CD4-positive, alpha-beta T cell (primary cell): ENCODE measurements around the gene PIGK. TPM values are rescaled to one million over a fixed set of nuclear protein-coding genes. Genes with fewer than 3 reads are reported as not detected.

Experiments used
- ATAC-seq: fragments of 200-7000 bp; cut with Tn5 transposase; one replicate; pipeline ENCODE4 v1.10.0; 2022; ENCODE audit warnings: mild to moderate bottlenecking; ENCODE audit not compliant: poor library complexity
- CTCF ChIA-PET: fragments of 350-600 bp; sonication (Branson Sonifier 250); formaldehyde crosslinking; loops from one replicate; lab custom pipeline; 2021; ENCODE audit warnings: antibody characterized with exemption, inconsistent platforms; lab: Charles Lee
- POLR2A ChIA-PET: fragments of 350-600 bp; sonication (Branson Sonifier 250); formaldehyde crosslinking; loops from one replicate; lab custom pipeline; 2021; ENCODE audit warnings: antibody characterized with exemption, inconsistent platforms; lab: Charles Lee
- DNase-seq, 14 experiments: peaks; one replicate each; pipeline ENCODE4 v3.0.0-alpha.2; 2013 to 2020; ENCODE audit warnings: mixed read lengths in 2 of 14
- H3K27ac ChIP-seq, 2 donors: one replicate each; pipeline versions ENCODE4 v1.5.1 to v1.7.0; 2013; ENCODE audit warnings: low read length in 2 of 2, low read depth in 1 of 2, mild to moderate bottlenecking in 1 of 2
- H3K27me3 ChIP-seq, 2 experiments: 1 replicate in 1 of 2; 2 replicates in 1 of 2; pipeline versions ENCODE4 v1.6.1 to v1.7.0; 2013; ENCODE audit warnings: low read length in 2 of 2, control low read depth in 1 of 2, mild to moderate bottlenecking in 1 of 2, moderate library complexity in 1 of 2; ENCODE audit not compliant: insufficient read depth in 2 of 2, control insufficient read depth in 1 of 2
- H3K36me3 ChIP-seq: one replicate; pipeline ENCODE4 v1.6.1; 2013; ENCODE audit warnings: low read length, control low read depth; ENCODE audit not compliant: insufficient read depth
- H3K4me1 ChIP-seq: one replicate; pipeline ENCODE4 v1.6.1; 2013; ENCODE audit warnings: low read length, control low read depth; ENCODE audit not compliant: insufficient read depth
- H3K4me3 ChIP-seq: one replicate; pipeline ENCODE4 v1.5.1; 2013; ENCODE audit warnings: mild to moderate bottlenecking, low read length, moderate library complexity
- H3K9me3 ChIP-seq, 2 experiments: 1 replicate in 1 of 2; 2 replicates in 1 of 2; pipeline versions ENCODE4 v1.6.1 to v1.7.0; 2013; ENCODE audit warnings: low read length in 2 of 2, mild to moderate bottlenecking in 2 of 2, control low read depth in 1 of 2, moderate library complexity in 1 of 2; ENCODE audit not compliant: control insufficient read depth in 1 of 2, insufficient read depth in 1 of 2
- H3K27ac Mint-ChIP-seq: one replicate; pipeline ENCODE4 v1.8.0; 2020; ENCODE audit warnings: mixed read lengths
- H3K27me3 Mint-ChIP-seq: one replicate; pipeline ENCODE4 v1.8.0; 2021; ENCODE audit warnings: mixed read lengths
- H3K36me3 Mint-ChIP-seq: one replicate; pipeline ENCODE4 v1.8.0; 2021; ENCODE audit warnings: low read depth, mixed read lengths
- H3K4me1 Mint-ChIP-seq: one replicate; pipeline ENCODE4 v1.8.0; 2021; ENCODE audit warnings: low read depth, mixed read lengths
- H3K4me3 Mint-ChIP-seq: one replicate; pipeline ENCODE4 v1.8.0; 2020; ENCODE audit warnings: mild to moderate bottlenecking, mixed read lengths
- H3K9me3 Mint-ChIP-seq: one replicate; pipeline ENCODE4 v1.8.0; 2020; ENCODE audit warnings: mixed read lengths
- CTCF ChIP-seq: fragments of 200-600 bp; IDR thresholded peaks from one replicate; pipeline ENCODE4 v1.8.0; 2022; ENCODE audit warnings: antibody characterized with exemption, mild to moderate bottlenecking
- intact Hi-C, 2 experiments: fragments of 100-400 bp; cut with DNase I in 1 of 2; cut with micrococcal nuclease in 1 of 2; formaldehyde crosslinking; loops; one replicate each; pipeline versions ENCODE4 v1.15.1 to v1.9.0; 2023 to 2025; cut with DNase I, micrococcal nuclease
- total RNA-seq, 174 experiments: library from RNA in 2 of 174; stranded (reverse) in 2 of 174; gene quantifications; one replicate each; pipeline ENCODE4 v1.2.3 and lab custom pipeline; 2021 to 2026

PIGK gene
- total RNA-seq, 2 experiments from 2014 or later, result 10.1 to 10.3 TPM

- Histone ChIP-seq H3K4me3 (no peak overlapping the region), H3K27ac (no peak overlapping the region), H3K4me1 (no peaks in the 10 kb centered on the region), H3K27me3 (no peaks in the 10 kb centered on the region), H3K36me3 (peaks cover 5% of the 10 kb centered on the region), H3K9me3 (no peaks in the 10 kb centered on the region)
- intact Hi-C loops, result no loop called here
- Mint-ChIP-seq H3K4me3 (no peak overlapping the region), H3K27ac (no peak overlapping the region), H3K36me3 (peaks cover 44% of the 10 kb centered on the region), H3K4me1 (peaks cover 11% of the 10 kb centered on the region), H3K27me3 (no peaks in the 10 kb centered on the region), H3K9me3 (no peaks in the 10 kb centered on the region)
- ATAC-seq (no peak), DNase-seq (no peak)
- CTCF ChIA-PET, result interaction anchor here (1.1 kb wide), 1 partner anchor 28 kb away, joined by 3 read pairs; no protein-coding TSS in a partner anchor
- POLR2A ChIA-PET, result no interaction called here
- TF ChIP-seq CTCF, result no peak
Measured at GRCh38 chr1:77202751-77203150, 16.5 kb downstream of the PIGK start.

DNA sequence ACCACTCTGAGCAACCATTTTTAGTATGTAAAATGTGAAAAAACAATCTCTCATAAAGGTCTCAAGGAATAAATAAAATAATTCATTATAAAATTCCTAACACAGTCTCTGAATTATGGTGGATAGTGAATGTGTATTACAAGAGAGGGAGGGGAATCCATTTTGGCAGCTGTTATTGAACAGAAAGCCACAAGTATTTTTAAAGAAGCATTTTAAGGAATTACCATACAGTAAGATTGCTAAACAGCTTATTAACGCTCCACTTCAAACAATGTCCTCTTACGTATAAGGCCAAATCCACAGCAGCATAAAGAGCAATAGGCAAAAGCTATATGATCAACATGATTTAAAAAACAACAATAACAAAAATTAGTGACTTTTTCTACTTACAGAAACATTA lies 18.4 kb downstream of the PIGK start:
- no peaks in the 10 kb centered on the region for H3K9me3 ChIP-seq
- H3K4me3 ChIP-seq, result no peak overlapping the region
- no peaks in the 10 kb centered on the region for H3K27me3 ChIP-seq
- intact Hi-C loops, result no loop called here
- DNase-seq, result no peak
- H3K4me1 ChIP-seq, result no peaks in the 10 kb centered on the region
- ChIA-PET POLR2A (interaction anchor here (1.5 kb wide), 1 partner anchor 18 kb away, joined by 5 read pairs; the partner anchor contains the start of gene PIGK), CTCF (no interaction called here)
- no peak overlapping the region for H3K27ac Mint-ChIP-seq
- H3K9me3 Mint-ChIP-seq, result no peaks in the 10 kb centered on the region
- peaks cover 25% of the 10 kb centered on the region for H3K4me1 Mint-ChIP-seq
- H3K27me3 Mint-ChIP-seq, result no peaks in the 10 kb centered on the region
- TF ChIP-seq CTCF, result no peak
- no peak for ATAC-seq
- no peak overlapping the region for H3K27ac ChIP-seq
- no peak overlapping the region for H3K4me3 Mint-ChIP-seq
- peaks cover 5% of the 10 kb centered on the region for H3K36me3 ChIP-seq
- H3K36me3 Mint-ChIP-seq, result peaks cover 58% of the 10 kb centered on the region

DNA sequence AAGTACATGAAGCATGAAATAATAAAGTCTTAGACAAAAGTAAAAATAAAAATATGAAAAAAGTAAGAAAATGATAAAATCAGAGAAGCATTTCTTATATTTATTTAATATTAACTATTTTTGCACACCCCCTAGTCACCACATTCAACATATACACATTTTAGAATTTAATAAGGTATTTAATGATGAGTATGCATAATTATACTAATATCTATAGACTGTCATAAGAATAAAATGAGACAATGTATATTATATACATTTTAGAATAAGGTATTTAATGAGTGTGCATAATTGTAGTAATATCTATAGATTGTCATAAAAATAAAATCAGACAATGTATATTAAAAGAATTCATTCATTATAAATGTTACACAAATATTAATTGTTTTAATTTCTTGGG lies 18.9 kb downstream of the PIGK start:
- TF ChIP-seq CTCF, result no peak
- Histone ChIP-seq H3K9me3 (no peaks in the 10 kb centered on the region), H3K27me3 (no peaks in the 10 kb centered on the region), H3K27ac (no peak overlapping the region), H3K36me3 (peaks cover 4% of the 10 kb centered on the region), H3K4me3 (no peak overlapping the region), H3K4me1 (no peaks in the 10 kb centered on the region)
- H3K27me3 Mint-ChIP-seq, result no peaks in the 10 kb centered on the region
- ATAC-seq (no peak), DNase-seq (no peak)
- ChIA-PET CTCF (no interaction called here), POLR2A (interaction anchor here (1.5 kb wide), 1 partner anchor 18 kb away, joined by 5 read pairs; the partner anchor contains the start of gene PIGK)
- H3K36me3 Mint-ChIP-seq, result peaks cover 55% of the 10 kb centered on the region
- peaks cover 25% of the 10 kb centered on the region for H3K4me1 Mint-ChIP-seq
- no peak overlapping the region for H3K4me3 Mint-ChIP-seq
- no peaks in the 10 kb centered on the region for H3K9me3 Mint-ChIP-seq
- no peak overlapping the region for H3K27ac Mint-ChIP-seq
- intact Hi-C loops, result no loop called here
